NCI-H82 treated with DMSO at 0.1 percent for 48 hours (cell line): Measurements from ENCODE around the gene SMAD4.
"Not testable (repeated sequence)": the region's sequence is repeated elsewhere in the genome, so short reads cannot be mapped to it uniquely, and the experiment has no call there.

ENCODE experiments used
- DNase-seq: peaks from one replicate; lab custom pipeline; 2025; ENCODE audit not compliant: unreplicated experiment; lab: John Stamatoyannopoulos, UW

The SMAD4 gene

DNA sequence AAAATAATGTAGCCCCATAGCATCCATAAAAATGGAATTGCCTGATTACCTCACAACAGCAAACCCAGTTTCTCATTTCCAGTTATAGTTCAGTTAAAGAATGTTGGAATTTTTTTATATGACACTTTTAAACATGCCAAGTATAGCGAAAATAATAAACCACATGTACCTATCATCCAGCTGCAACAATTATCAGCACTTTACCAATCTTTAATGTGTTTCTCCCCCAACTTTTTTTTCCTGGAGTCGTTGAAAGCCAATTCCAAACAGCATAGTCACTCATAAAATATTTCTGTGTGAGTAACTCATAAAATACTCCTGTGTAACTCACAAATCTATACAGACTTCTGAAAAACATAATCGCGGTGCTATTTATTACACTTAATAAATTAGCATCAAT is 38.1 kb downstream of the SMAD4 start:
- DNase-seq, result no peak

DNA sequence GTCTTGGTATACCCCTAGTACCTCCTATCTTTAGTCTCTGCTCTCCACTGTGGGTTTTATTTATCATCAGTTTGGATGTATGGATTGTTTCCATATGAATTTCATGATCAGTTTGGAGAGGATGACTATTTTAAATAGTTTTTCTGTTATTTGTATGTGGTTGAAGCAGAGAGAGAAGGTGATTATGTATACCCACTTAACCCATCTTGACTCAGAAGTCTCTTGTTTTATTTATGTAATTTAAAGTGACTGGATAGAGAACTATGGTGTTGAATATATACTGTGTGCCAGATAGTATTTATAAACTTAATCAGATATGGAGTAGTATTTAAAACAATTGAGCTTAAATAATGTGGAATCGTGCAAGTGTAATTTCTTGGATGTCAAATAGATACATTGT is 39.9 kb downstream of the SMAD4 start:
- no peak for DNase-seq

DNA sequence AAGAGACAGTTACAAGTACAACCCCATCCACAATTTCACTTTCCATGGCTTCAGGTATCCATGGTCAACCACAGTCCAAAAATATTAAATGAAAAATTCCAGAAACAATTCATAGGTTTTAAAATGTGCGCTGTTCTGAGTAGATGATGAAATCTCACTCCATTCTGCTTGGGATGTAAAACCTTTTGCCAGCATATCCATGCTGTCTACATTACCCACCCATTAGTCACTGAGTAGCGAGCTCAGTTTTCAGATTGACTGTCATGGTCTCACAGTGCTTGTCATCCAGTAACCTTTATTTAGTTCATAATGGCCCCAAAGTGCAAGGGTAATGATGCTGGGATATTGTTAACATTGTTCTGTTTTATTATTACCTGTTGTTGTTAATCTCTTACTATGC is 40.5 kb downstream of the SMAD4 start:
- no peak for DNase-seq

DNA sequence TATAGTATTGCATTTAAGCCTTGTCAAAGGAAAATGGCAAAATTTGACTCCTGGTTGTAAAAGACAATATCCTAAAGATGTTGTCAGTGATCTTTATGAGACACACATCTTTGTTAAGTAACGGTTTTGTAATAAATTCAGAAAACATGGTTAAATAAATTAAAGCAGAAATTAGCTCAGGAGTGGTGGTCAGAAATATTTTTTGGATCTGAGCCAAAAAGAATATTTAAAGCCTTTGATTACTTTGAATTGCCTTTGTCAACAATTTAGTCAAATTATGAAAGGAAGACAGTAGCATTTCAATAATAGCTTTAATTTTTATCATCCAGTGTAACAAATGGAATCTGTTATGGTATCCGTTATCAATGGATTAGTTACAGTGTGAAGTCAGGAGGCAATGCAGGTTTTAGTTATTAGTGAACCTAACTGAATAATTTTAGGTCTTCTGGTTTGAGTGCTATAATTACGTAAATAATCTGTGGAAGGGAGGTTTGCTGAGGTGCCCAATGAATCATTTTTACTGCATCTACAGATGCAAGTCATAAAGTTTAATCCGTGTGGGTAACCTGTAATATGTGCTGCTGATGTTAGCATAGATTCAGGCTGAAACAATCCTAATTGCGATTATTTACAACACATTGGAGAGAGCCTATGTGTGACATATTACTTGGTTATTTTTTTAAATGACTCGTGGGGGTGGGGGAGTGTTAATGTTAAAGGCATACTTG is 42.7 kb downstream of the SMAD4 start:
- DNase-seq, result no peak

DNA sequence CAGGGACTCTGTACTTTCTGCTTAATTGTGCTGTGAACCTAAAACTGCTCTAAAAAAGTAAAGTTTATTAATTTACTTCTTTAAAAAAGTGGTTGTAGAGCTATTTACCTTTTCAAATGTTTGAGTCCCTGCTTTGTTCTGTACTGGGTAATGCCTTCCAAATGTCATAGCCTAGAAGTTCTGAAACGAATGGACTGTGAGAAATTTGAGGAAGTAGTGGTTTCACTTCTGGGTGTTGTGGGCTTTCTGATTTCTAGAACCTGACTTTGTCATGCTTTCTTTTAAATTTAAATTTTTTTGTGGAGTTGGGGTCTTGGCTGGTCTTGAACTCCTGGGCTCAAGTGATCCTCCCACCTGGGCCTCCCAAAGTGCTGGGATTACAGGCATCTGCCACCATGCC is 44.6 kb downstream of the SMAD4 start:
- DNase-seq, result no peak

DNA sequence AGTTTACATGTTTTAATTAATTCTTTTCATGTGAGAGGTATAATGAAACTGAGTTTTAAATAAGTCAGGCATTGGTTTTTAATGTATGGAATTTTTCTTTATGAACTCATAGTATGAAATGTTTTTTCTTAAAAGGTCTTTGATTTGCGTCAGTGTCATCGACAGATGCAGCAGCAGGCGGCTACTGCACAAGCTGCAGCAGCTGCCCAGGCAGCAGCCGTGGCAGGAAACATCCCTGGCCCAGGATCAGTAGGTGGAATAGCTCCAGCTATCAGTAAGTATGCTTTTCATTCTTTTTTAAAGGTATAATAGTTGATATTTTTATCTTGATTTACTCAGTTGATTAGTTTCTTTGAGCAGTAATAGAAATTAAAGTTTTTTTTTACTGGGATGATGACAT is 46.5 kb downstream of the SMAD4 start:
- DNase-seq, result no peak

DNA sequence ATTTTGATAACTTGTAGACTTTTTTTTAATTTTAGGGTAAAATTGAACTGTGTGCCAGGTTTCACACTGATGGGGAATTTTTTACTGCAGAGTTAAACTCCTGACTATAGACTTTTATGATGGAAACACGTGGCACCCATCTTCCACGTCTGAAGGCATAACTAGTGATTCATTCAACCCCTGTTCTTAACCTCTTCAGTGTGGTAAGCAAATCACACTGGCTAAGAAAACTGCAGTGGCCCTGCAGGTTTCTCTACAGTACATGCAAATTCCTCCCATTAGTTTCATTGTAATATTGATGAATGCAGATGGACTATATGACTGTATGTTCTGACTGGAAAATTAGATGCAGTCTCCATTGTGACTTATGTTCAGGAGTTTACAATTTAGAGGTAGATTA is 47.2 kb downstream of the SMAD4 start:
- no peak for DNase-seq

DNA sequence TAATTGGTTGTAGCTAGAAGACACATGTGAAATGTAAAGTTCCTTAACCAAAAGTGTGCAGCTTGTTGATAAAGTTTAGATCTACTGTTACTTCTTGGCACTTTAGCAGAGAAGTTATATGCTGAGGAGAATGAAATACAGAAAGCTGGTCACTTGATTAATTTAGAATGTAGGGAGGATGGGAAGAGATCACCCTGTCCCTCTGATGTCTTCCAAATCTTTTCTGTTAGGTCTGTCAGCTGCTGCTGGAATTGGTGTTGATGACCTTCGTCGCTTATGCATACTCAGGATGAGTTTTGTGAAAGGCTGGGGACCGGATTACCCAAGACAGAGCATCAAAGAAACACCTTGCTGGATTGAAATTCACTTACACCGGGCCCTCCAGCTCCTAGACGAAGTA is 48.0 kb downstream of the SMAD4 start:
- DNase-seq, result no peak

DNA sequence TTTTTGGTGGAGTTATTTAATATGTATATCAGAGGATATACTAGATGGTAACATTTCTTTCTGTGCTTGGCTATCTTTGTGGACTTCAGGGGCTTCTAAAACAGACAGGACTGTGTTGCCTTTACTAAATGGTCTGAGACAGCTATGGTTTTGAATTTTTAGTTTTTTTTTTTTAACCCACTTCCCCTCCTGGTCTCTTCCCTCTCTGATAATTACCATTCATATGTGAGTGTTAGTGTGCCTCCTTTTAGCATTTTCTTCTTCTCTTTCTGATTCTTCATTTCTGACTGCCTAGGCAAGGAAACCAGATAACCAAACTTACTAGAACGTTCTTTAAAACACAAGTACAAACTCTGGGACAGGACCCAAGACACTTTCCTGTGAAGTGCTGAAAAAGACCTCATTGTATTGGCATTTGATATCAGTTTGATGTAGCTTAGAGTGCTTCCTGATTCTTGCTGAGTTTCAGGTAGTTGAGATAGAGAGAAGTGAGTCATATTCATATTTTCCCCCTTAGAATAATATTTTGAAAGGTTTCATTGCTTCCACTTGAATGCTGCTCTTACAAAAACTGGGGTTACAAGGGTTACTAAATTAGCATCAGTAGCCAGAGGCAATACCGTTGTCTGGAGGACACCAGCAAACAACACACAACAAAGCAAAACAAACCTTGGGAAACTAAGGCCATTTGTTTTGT is 52.7 kb downstream of the SMAD4 start:
- DNase-seq, result no peak

DNA sequence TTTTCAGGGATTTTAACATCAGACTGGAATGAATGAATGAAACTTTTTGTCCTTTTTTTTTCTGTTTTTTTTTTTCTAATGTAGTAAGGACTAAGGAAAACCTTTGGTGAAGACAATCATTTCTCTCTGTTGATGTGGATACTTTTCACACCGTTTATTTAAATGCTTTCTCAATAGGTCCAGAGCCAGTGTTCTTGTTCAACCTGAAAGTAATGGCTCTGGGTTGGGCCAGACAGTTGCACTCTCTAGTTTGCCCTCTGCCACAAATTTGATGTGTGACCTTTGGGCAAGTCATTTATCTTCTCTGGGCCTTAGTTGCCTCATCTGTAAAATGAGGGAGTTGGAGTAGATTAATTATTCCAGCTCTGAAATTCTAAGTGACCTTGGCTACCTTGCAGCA is 53.4 kb downstream of the SMAD4 start:
- no peak for DNase-seq

DNA sequence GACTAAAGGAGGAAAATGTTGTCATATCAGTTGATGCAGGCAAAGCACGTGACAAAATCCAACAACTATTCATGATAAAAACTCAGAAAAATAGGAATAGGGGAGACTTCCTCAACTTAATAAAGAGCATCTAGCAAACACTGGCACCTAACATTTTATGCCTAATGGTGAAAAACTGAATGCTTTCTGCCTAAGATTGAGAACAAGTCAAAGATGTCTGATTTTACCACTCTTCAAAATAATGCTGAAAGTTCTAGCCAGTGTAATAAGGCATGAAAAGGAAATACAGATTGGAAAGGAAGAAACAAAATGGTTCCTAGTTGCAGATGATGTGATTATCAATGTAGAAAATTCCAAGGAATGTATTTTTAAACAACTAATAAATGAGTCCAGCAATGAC is 58.4 kb downstream of the SMAD4 start:
- no peak for DNase-seq

DNA sequence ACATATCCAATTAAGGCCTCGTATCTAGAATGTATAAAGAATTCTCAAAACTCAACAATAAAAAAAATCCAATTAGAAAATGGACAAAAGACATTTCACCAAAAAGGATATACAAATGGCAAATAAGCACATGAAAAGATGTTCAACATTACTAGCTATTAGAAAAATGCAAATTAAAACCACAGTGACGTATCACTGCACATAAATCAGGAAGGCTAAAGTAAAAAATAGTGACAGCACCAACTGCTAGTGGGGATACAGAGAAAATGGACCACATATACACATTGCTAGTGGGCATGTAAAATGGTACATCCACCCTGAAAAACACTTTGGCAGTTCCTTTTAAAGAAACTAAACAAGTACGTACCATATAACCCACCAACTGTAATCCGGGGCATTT is 59.7 kb downstream of the SMAD4 start:
- no peak for DNase-seq

DNA sequence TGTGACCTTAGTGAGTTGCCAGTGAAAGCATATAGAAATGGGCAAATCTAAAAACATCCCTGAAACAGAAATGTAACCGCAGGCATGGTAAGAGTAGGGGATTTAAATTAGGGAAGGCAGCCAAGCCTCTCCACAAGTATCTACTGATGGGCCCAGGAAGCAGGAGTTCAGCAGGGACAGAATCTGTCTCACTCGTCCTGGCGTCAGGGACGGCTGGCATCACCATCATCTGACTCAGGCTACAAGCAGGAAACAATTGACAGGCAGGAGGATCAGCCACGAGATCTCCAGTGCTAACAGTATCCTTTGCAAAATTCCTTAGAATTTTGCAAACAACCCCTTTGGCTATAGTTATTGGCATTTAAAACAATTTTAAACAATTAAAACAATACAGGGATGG is 61.3 kb downstream of the SMAD4 start:
- DNase-seq, result no peak

DNA sequence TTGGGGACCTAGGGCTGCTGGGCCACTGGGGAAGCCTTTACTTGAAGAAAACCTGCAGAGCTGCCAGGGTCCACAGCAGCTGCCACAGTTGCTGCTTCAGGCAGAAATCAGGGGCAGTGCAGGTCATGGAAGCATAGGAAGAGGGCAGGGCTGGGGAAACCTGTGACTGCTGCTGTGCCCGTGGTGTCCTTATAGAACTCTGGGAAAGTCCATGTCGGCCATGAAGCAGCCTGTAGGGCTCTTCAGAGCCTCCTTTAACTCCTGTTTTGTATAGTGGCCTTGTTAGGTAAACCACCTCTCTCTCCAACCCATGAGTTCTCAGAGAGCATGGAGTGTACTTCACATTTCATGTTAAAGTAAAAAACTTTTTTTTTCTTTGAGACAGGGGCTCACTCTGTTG is 62.1 kb downstream of the SMAD4 start:
- no peak for DNase-seq

DNA sequence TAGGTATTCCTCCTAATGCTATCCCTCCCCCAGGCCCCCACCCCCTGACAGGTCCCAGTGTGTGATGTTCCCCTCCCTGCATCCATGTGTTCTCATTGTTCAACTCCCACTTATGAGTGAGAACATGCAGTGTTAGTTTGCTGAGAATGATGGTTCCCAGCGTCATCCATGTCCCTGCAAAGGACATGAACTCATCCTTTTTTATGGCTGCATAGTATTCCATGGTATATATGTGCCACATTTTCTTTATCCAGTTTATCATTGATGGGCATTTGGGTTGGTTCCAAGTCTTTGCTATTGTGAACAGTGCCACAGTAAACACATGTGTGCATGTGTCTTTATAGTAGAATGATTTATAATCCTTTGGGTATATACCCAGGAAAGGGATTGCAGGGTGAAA is 63.0 kb downstream of the SMAD4 start:
- DNase-seq, result not testable (repeated sequence)

DNA sequence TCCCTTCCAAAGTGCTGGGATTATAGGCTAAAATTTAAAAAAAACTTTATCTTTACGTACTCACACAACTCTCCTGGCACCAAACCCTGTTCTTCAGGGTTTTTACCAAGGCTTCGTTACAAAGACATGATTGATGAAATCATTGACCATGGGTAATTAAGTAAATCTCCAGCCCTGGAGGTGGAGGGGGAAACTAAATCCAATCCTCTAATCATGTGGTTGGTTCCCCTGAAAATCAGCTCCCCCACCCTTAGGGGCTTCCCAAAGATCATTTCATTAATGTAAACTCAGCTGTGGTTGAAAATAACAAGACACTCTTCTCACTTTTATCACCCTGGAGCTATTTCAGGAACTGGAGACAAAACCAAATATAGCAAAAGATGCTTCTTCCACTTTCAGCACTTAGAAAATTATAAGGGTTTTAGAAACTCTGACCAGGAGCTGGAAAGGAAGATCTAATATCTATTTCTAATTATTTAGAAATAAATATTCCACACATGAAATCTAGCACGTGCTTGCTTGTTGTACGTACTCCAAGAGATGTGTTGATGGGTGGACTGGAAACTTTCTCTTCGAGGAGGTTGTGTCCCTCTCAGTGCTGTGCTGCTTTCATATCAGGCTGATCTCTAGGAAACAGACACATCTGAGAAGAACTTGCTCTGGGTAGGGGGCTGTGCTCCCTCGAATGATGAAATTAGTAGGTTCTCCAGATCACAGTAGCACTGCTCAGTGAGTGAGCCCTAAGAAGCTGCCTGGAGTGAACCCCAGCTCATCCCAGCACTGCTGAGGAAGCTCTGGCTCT is 67.2 kb downstream of the SMAD4 start:
- DNase-seq, result no peak

DNA sequence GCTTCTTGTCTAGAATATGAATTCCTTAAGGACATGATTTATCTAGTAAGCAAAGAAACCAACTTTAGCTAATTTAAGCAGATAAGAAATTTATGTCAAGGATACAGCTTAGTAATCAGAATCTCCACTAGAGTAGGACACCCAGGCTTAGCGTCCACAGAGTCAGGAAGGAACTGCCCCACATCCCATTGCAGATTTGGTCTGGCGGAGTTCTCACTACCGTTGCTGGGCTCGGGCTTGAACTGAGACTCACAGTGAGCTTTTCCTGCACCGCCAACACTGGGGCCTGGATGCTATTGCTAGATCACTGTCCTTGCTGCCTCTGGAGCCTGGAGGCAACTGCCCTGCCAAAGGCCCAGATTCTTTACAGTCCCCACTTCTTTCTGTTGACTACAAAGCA is 68.1 kb downstream of the SMAD4 start:
- no peak for DNase-seq

DNA sequence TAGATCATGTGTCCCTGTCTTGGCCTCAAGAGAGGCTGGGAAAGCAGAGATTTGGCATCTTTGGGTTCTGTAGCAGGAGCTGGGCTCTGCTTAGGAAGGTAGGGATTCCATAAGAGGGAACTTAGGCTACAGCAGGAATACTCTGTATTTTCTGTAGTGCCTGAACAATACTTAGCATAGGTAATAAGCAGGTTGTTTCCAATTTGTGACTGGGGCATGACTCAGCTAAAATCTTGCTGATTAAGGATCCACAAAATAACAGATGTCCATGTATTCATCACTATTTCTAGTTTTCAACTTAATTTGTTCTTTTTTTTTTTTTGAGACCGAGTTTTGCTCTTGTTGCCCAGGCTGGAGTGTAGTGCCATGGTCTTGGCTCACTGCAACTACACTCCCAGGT is 68.5 kb downstream of the SMAD4 start:
- DNase-seq, result no peak

DNA sequence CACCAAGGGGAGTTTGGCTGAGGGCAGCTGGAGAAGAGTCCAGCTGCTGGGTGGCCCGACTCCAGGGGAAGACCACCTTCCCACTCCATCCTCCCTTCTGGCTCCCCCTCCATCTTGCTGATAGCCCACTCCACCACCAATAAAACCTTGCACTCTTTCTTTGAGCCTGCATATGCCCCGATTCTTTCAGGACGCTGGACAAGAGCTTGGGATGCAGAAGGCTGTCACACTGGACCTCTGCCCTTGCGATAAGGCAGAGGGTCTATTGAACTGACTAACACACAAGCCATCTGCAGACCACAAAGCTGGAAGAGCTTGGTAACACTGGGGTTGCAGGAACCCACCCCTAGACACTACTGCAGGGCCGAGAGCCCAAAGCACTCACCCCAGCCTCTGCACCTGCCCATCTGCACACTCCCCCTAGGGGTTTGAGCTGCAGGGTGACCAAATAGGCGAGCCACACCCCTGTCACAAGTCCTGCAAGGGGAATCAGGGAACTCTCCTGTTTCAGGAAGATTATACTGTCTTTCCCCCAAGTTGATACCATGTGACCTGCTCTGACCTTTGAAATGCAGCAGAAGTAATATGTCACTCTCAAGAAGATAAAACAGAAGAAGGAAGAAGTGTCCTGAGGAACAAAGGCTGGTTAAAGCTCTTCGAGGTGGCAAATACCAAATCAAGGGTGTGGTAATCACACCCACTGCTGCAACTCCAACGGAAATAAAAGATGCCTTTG is 70.5 kb downstream of the SMAD4 start:
- DNase-seq, result no peak

DNA sequence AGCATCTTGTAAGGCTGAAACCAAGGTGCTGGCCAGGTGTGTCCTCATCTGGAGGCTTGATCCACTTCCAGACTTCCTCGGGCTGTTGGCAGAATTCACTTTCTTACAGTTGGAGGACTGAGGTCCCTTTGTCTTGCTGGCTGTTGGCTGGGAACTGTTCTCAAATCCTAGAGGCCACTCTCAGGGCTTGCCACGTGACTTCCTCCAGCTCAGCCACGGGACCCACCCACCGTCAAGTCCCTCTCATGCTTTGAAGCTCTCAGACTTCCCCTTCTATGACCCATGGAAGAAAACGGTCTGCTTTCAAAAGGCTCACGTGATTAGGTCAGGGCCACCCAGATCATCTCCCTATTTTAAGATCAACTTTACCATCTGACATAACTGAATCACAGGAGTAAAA is 77.1 kb downstream of the SMAD4 start:
- no peak for DNase-seq

DNA sequence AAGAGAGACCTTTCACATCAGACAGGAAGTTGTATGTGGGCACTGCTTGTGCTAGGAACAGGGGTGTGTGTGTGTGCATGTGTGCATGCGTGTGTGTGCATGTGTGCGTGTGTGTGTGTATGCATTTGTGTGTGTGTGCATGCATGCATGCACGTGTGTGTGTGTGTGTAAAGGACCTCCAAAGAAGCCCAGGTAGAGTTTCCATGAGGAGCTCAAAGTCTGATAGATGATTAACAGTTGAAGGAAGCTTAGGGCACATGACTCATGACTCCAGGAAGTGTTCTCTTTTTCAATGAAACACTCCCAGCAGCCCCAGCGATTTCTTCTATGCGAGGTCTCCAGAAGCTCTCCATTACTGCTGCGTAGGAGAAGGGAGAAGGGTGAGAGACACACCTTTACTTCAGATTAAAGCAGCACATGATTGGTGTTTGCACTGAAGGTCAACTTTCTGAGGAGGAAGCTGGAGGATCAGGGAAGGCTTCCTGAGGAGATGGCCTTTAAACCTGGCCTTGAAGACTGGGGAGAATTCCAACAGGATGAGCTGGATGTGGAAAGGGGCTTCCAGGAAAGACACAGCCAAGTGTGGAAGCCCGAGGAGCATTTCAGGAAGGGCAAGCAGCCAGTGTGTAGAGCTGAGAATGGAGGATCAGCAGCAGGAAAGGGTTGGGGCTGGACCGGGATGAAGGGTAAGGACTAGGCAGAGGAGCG is 77.7 kb downstream of the SMAD4 start:
- DNase-seq, result no peak
